BE2C (cell line): Measurements from ENCODE around the gene PTGES.

Experiments used
- DNase-seq: peaks from one replicate; pipeline ENCODE4 v3.0.0-alpha.2; 2020
- H3K27me3 ChIP-seq: fragments of 250-450 bp; sonication (Bioruptor Pico); 2 replicates; pipeline ENCODE4 v1.5.1; 2020; ENCODE audit warnings: mild to moderate bottlenecking
- H3K36me3 ChIP-seq: fragments of 250-450 bp; sonication (Bioruptor Pico); 2 replicates; pipeline ENCODE4 v1.5.1; 2020; ENCODE audit warnings: mild to moderate bottlenecking
- H3K4me1 ChIP-seq: fragments of 250-450 bp; sonication (Bioruptor Pico); 2 replicates; pipeline ENCODE4 v1.5.1; 2020
- H3K4me3 ChIP-seq: 2 replicates; pipeline ENCODE4 v1.5.1; 2011; ENCODE audit warnings: low read depth, low read length
- H3K9me3 ChIP-seq: fragments of 250-450 bp; sonication (Bioruptor Pico); 2 replicates; pipeline ENCODE4 v1.5.1; 2020
- TF ChIP-seq, protein P1 (sequence below): IDR thresholded peaks from 2 replicates; pipeline ENCODE4 v1.5.1; 2012; ENCODE audit warnings: mild to moderate bottlenecking, low read depth, low read length

PTGES gene

DNA sequence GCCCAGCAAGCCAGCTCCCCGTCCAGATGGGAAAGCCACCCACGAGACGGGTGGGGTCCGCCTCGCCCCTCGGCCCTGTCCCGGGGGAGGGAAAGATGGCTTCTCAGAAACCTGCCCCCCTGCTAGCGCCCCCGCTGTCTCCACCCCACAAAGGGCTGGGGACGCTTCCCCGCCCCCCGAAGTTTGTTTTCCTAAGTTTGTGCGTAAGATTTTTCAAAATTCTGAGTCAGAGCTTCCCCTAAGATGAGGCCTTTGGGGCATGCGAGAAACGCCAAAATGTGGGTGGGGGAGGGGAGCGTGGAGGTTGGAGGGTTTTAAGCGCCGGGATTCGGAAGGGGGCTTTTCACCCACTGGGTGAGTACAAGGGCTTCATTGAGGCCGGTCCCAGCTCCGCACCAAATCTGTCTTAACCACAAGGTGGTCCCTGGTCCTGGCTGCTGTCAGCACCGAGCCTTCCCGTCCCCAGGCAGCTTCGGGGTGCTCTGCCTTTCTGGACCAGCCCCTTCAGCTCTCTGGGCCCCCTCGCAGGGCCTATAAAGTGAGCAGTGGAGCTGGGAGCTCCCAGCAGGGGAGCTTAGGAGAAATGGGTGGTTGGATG, 55.1 kb downstream of the PTGES start:
- no peak for DNase-seq
- Histone ChIP-seq H3K9me3 (no peaks in the 10 kb centered on the region; the same call in 1 of the 2 replicates), H3K27me3 (no peaks in the 10 kb centered on the region), H3K4me3 (peak overlapping the region; percentile 51), H3K36me3 (no peaks in the 10 kb centered on the region), H3K4me1 (peaks cover 10% of the 10 kb centered on the region)
- TF ChIP-seq, protein P1, sequence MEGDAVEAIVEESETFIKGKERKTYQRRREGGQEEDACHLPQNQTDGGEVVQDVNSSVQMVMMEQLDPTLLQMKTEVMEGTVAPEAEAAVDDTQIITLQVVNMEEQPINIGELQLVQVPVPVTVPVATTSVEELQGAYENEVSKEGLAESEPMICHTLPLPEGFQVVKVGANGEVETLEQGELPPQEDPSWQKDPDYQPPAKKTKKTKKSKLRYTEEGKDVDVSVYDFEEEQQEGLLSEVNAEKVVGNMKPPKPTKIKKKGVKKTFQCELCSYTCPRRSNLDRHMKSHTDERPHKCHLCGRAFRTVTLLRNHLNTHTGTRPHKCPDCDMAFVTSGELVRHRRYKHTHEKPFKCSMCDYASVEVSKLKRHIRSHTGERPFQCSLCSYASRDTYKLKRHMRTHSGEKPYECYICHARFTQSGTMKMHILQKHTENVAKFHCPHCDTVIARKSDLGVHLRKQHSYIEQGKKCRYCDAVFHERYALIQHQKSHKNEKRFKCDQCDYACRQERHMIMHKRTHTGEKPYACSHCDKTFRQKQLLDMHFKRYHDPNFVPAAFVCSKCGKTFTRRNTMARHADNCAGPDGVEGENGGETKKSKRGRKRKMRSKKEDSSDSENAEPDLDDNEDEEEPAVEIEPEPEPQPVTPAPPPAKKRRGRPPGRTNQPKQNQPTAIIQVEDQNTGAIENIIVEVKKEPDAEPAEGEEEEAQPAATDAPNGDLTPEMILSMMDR: no peak

DNA sequence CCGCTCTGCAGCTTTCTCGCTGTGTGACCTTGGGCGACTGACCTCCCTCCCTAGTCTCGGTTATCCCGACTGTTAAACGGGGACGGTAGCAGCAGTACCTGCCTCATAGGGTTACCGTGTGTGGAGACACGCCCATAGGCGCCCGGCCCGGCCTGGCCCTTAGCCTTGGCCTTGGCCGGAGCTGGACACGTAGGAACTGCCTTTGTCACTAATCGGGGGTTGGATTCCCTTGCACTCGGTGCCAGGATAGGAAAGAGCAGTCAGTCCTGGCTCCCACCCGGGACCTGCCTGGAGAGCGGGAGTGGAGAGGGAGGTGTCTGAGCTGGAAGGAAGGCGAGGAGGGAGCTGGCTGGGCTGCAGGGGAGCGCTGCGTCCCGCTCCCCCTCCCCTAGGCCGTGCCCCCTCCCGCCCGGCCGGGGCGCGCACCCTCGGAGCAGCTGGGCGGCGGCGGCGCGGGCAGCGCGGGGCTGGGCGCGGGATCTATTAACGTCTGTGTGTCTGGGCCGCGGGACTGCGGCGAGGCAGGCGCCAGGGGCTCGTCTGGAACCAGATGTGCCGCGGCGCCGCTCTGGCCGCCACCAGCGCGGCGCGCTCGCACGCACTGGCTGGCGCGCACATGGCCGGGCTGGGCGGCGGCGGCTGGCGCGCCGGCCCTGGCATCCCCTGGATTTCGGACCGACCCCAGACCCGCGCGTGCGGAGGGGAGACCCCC, 55.7 kb downstream of the PTGES start:
- Histone ChIP-seq H3K4me1 (peaks cover 10% of the 10 kb centered on the region), H3K36me3 (no peaks in the 10 kb centered on the region), H3K9me3 (no peaks in the 10 kb centered on the region; the same call in 1 of the 2 replicates), H3K4me3 (peak overlapping the region; percentile 51), H3K27me3 (no peaks in the 10 kb centered on the region)
- TF ChIP-seq, protein P1: no peak
- DNase-seq: peak; percentile 83

DNA sequence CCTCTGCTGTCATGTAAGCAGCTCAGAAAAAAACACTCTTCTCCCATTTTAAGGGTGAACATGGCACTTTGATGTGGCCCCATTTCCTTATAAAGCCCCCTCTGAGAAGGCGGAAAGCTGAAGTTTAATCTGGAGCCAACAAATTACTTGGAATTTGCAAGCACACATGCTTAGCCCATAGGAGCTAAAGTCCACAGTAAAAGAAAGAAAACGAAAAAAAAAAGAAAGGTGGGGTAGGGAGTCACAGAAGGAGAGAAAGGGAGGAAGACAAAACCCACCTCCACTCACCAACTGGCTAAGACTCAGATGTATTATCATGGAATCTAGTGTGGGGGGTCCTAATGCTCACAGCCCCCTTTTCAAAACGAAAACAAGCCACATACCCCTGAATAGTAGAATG, 57.0 kb downstream of the PTGES start:
- TF ChIP-seq, protein P1: no peak
- no peaks in the 10 kb centered on the region; the same call in 1 of the 2 replicates for H3K9me3 ChIP-seq
- H3K4me3 ChIP-seq: no peak overlapping the region
- no peaks in the 10 kb centered on the region for H3K27me3 ChIP-seq
- H3K36me3 ChIP-seq: no peaks in the 10 kb centered on the region
- peaks cover 10% of the 10 kb centered on the region for H3K4me1 ChIP-seq
- DNase-seq: no peak

DNA sequence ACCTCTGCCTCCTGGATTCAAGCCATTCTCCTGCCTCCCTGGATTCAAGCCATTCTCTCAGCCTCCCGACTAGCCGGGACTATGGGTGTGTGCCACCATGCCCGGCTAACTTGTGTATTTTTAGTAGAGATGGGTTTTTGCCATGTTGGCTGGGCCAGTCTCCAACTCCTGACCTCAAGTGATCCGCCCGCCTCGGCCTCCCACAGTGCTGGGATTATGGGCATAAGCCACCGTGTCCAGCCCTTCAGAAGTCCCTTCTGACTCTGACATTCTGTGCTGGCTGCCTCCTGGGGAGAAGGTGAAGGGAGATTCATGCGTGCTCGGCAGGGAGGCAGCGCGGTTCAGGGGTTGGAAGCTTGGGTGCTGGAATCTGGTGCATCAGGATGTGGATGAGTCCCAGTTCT, 58.6 kb downstream of the PTGES start:
- H3K9me3 ChIP-seq: no peaks in the 10 kb centered on the region; the same call in 1 of the 2 replicates
- no peaks in the 10 kb centered on the region for H3K36me3 ChIP-seq
- H3K4me3 ChIP-seq: no peak overlapping the region
- DNase-seq: no peak
- no peaks in the 10 kb centered on the region for H3K27me3 ChIP-seq
- peaks cover 10% of the 10 kb centered on the region for H3K4me1 ChIP-seq
- TF ChIP-seq, protein P1: no peak

DNA sequence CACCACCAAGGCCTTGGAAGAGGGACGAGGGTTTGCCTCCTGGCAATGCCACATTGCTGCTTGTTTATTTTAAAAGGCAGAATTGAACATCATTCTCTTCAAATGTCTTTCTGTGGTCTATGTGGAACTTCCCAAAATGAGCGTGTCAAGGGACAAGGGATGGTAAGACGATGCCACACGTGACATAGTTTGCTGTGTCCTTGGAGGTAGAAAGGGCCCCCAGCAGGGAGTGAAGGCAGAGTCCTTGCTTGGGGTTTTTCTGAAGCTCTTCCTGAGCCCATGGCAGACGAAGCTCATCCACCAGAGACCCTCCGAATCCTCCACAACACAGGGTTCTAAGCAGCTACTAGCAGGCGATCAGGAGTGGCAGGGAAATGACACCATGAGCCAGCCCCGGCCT, 59.1 kb downstream of the PTGES start:
- TF ChIP-seq, protein P1: no peak
- H3K4me3 ChIP-seq: no peak overlapping the region
- no peaks in the 10 kb centered on the region for H3K36me3 ChIP-seq
- no peak for DNase-seq
- peaks cover 10% of the 10 kb centered on the region for H3K4me1 ChIP-seq
- H3K9me3 ChIP-seq: no peaks in the 10 kb centered on the region; the same call in 1 of the 2 replicates
- H3K27me3 ChIP-seq: no peaks in the 10 kb centered on the region

DNA sequence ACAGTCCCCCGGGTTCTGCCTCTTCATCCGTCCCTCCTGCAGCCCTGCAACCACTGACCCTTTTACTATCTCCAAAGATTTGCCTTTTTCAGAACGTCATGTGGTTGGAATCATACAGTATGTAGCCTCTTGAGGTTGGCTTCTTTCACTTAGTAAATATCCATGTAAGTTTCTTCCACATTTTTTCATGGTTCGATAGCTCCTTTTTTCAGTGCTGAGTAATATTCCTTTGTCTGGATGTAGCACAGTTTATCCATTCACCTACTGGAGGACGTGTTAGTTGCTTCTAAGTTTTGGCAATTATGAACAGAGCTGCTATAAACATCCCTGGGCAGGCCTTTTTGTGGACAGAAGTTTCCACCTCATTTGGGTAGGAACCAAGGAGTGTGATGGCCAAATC, 60.3 kb downstream of the PTGES start:
- TF ChIP-seq, protein P1: no peak
- Histone ChIP-seq H3K9me3 (no peaks in the 10 kb centered on the region; the same call in 1 of the 2 replicates), H3K36me3 (no peaks in the 10 kb centered on the region), H3K4me1 (peaks cover 6% of the 10 kb centered on the region), H3K4me3 (no peak overlapping the region), H3K27me3 (no peaks in the 10 kb centered on the region)
- no peak for DNase-seq
